Thyroid gland (tissue), 4 donors: ENCODE measurements around the gene ERG28. TPM values are rescaled to one million over a fixed set of nuclear protein-coding genes. Genes with fewer than 3 reads are reported as not detected.

ENCODE experiments used
- DNase-seq, 2 donors: peaks; one replicate each; pipeline ENCODE4 v3.0.0-alpha.2; 2019
- H3K27ac ChIP-seq, 3 donors: fragments of 200-600 bp; sonication (generic); 1 replicate in 2 of 3; 2 replicates in 1 of 3; pipeline ENCODE4 v1.5.1; 2016 to 2019; ENCODE audit warnings: mild to moderate bottlenecking in 1 of 3, moderate library complexity in 1 of 3
- H3K27me3 ChIP-seq: fragments of 200-600 bp; sonication (generic); one replicate; pipeline ENCODE4 v1.5.1; 2019
- H3K36me3 ChIP-seq, 2 donors: fragments of 200-600 bp; sonication (generic); one replicate each; pipeline ENCODE4 v1.5.1; 2016 to 2019
- H3K4me1 ChIP-seq, 2 donors: fragments of 200-600 bp; sonication (generic); one replicate each; pipeline ENCODE4 v1.5.1; 2017 to 2019
- H3K4me3 ChIP-seq, 3 donors: fragments of 200-600 bp; sonication (generic); replicated peaks in 1 of 3; 1 replicate in 2 of 3; 2 replicates in 1 of 3; pipeline ENCODE4 v1.5.1; 2016; ENCODE audit warnings: mild to moderate bottlenecking in 1 of 3
- H3K9me3 ChIP-seq: fragments of 200-600 bp; sonication (generic); one replicate; pipeline ENCODE4 v1.5.1; 2017
- POLR2A ChIP-seq, 2 donors: fragments of 450-650 bp; IDR thresholded peaks; one replicate each; pipeline ENCODE4 v1.6.1; 2017; ENCODE audit warnings: antibody characterized with exemption in 2 of 2, mild to moderate bottlenecking in 2 of 2, moderate library complexity in 1 of 2
- WGBS, 2 donors: methylation state at CpG; one replicate each; pipeline ENCODE4 v1.1.5; 2017; 5-methylcytosine and 5-hydroxymethylcytosine counted together
- intact Hi-C: fragments of 100-400 bp; cut with DNase I; formaldehyde crosslinking; loops from one replicate; pipeline ENCODE4 v1.15.1; 2023
- total RNA-seq, 4 donors: library from RNA; depleted of rRNA; stranded (reverse); fragments of >200 nt; gene quantifications; one replicate each; pipeline ENCODE4 v1.2.3, GENCODE V29; 2016
- TF ChIP-seq, protein P1 (sequence below), 6 experiments: fragments of 200-600 bp in 3 of 6; fragments of 450-650 bp in 3 of 6; sonication (generic) in 3 of 6; IDR thresholded peaks; one replicate each; pipeline ENCODE4 v1.5.1; 2016 to 2019; ENCODE audit warnings: antibody characterized with exemption in 6 of 6, mild to moderate bottlenecking in 2 of 6, inconsistent platforms in 1 of 6, moderate library complexity in 1 of 6

The ERG28 gene
- total RNA-seq, 4 donors from 2014 or later: 12.1 to 17.3 (median 15.0) TPM

GRCh38 chr14:75645056-75645455 lies 15.6 kb downstream of the ERG28 start:
- H3K4me1 ChIP-seq: peaks cover 35 to 47% of the 10 kb centered on the region in 2 donors
- H3K36me3 ChIP-seq: no peaks in the 10 kb centered on the region
- no peak overlapping the region for H3K4me3 ChIP-seq
- peak overlapping the region in 2 of 3 donors; percentile 88 to 91 for H3K27ac ChIP-seq
- no peaks in the 10 kb centered on the region for H3K27me3 ChIP-seq
- intact Hi-C loops: no loop called here
- DNase-seq: no peak
- TF ChIP-seq, protein P1, sequence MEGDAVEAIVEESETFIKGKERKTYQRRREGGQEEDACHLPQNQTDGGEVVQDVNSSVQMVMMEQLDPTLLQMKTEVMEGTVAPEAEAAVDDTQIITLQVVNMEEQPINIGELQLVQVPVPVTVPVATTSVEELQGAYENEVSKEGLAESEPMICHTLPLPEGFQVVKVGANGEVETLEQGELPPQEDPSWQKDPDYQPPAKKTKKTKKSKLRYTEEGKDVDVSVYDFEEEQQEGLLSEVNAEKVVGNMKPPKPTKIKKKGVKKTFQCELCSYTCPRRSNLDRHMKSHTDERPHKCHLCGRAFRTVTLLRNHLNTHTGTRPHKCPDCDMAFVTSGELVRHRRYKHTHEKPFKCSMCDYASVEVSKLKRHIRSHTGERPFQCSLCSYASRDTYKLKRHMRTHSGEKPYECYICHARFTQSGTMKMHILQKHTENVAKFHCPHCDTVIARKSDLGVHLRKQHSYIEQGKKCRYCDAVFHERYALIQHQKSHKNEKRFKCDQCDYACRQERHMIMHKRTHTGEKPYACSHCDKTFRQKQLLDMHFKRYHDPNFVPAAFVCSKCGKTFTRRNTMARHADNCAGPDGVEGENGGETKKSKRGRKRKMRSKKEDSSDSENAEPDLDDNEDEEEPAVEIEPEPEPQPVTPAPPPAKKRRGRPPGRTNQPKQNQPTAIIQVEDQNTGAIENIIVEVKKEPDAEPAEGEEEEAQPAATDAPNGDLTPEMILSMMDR (IDR thresholded peaks at IDR 0.05): no peak
- no peak for TF ChIP-seq POLR2A (IDR thresholded peaks at IDR 0.05)
- no peaks in the 10 kb centered on the region for H3K9me3 ChIP-seq

GRCh38 chr14:75643985-75644384 lies 16.7 kb downstream of the ERG28 start:
- Histone ChIP-seq H3K36me3 (no peaks in the 10 kb centered on the region), H3K4me1 (peaks cover 29 to 36% of the 10 kb centered on the region in 2 donors), H3K27me3 (no peaks in the 10 kb centered on the region), H3K27ac (no peak overlapping the region), H3K9me3 (no peaks in the 10 kb centered on the region), H3K4me3 (no peak overlapping the region)
- WGBS, 2 donors: 67 to 68% methylated on average over 4 of the region's 4 CpGs
- intact Hi-C loops: no loop called here
- DNase-seq: no peak
- TF ChIP-seq POLR2A (IDR thresholded peaks at IDR 0.05): no peak

DNA sequence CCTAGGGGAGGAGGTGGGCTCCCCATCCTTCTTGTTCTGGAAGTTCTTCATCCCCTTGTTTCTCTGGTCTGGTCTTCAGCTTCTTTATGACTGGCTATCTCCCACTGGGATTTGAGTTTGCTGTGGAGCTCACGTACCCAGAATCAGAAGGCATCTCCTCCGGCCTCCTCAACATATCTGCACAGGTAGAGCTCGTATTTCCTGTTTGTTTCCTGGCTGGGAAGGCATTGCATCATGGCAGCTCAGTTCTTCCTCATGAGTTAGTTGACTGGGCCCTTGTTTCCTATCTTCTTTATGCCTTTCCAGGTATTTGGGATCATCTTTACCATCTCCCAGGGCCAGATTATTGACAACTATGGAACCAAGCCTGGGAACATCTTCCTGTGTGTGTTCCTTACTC lies 19.8 kb downstream of the ERG28 start:
- intact Hi-C loops: no loop called here
- H3K4me3 ChIP-seq: no peak overlapping the region
- 94 to 96% methylated on average over 3 of the region's 3 CpGs for WGBS, 2 donors
- TF ChIP-seq, protein P1 (IDR thresholded peaks at IDR 0.05): no peak
- no peak for TF ChIP-seq POLR2A (IDR thresholded peaks at IDR 0.05)
- no peaks in the 10 kb centered on the region for H3K9me3 ChIP-seq
- H3K27me3 ChIP-seq: no peaks in the 10 kb centered on the region
- peaks cover 1 to 7% of the 10 kb centered on the region in 2 donors for H3K4me1 ChIP-seq
- no peak for DNase-seq
- H3K36me3 ChIP-seq: no peaks in the 10 kb centered on the region
- H3K27ac ChIP-seq: no peak overlapping the region

- no peaks in the 10 kb centered on the region for H3K9me3 ChIP-seq
- WGBS, 2 donors: 78 to 80% methylated on average over 10 to 13 of the region's 13 CpGs
- no peak for DNase-seq
- no peak overlapping the region for H3K27ac ChIP-seq
- H3K4me3 ChIP-seq: no peak overlapping the region
- H3K27me3 ChIP-seq: no peaks in the 10 kb centered on the region
- H3K36me3 ChIP-seq: no peaks in the 10 kb centered on the region
- intact Hi-C loops: no loop called here
- H3K4me1 ChIP-seq: peaks cover 0 to 7% of the 10 kb centered on the region in 2 donors
- no peak for TF ChIP-seq POLR2A (IDR thresholded peaks at IDR 0.05)
- TF ChIP-seq, protein P1 (IDR thresholded peaks at IDR 0.05): no peak
These were observed 24.5 kb downstream of the ERG28 start for GRCh38 chr14:75636100-75636692.

- H3K27ac ChIP-seq: no peak overlapping the region
- WGBS, 2 donors: 84 to 87% methylated on average over 5 of the region's 5 CpGs
- DNase-seq: no peak
These were observed 25.8 kb downstream of the ERG28 start for GRCh38 chr14:75634848-75635247.

More at GRCh38 chr14:75634848-75635247, 25.8 kb downstream of the ERG28 start:
- no peaks in the 10 kb centered on the region for H3K36me3 ChIP-seq
- TF ChIP-seq, protein P1 (IDR thresholded peaks at IDR 0.05): no peak
- no peak for TF ChIP-seq POLR2A (IDR thresholded peaks at IDR 0.05)
- H3K9me3 ChIP-seq: no peaks in the 10 kb centered on the region
- no peak overlapping the region for H3K4me3 ChIP-seq
- peaks cover 0 to 14% of the 10 kb centered on the region in 2 donors for H3K4me1 ChIP-seq
- intact Hi-C loops: no loop called here
- H3K27me3 ChIP-seq: no peaks in the 10 kb centered on the region
